GM23248 (cell line): Measurements from ENCODE around the gene RGS19.

Experiments used
- EZH2 ChIP-seq: fragments of 200-600 bp; sonication (generic); IDR thresholded peaks from 2 replicates; pipeline ENCODE4 v1.6.1; 2018; ENCODE audit warnings: antibody characterized with exemption, mild to moderate bottlenecking; ENCODE audit not compliant: insufficient read depth, poor library complexity, severe bottlenecking
- EZH2phosphoT487 ChIP-seq: fragments of 200-600 bp; sonication (generic); IDR thresholded peaks from 2 replicates; pipeline ENCODE4 v1.6.1; 2018; ENCODE audit warnings: antibody characterized with exemption, moderate library complexity, mild to moderate bottlenecking, low read depth; ENCODE audit not compliant: insufficient read depth

DNA sequence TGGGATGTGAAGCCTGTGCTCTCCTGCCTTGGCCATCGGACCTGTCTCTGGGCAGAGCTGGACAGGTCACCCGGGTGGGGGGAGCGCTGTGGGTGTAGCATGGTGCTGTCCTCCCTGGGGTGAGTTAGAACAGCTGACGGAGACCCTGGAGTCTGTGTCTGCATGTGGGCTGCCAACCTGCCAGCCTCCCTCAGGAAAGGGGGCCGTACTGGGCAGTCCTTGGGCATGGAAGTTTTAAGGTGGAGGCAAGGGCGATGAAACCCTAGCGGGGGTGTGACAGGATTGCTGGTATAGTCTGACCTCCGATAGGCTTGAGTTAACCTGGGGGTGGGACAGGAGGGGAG, 32.3 kb downstream of the RGS19 start:
- TF ChIP-seq EZH2 (no peak), EZH2phosphoT487 (no peak)
